SU-DHL-6 (cell line): ENCODE results near the gene ERN1.
A peak's percentile ranks its signal among the peaks of the same experiment; 100 is the strongest.

Source experiments
- H2AFZ ChIP-seq: fragments of 200-600 bp; sonication (generic); 2 replicates; pipeline ENCODE4 v1.6.1; 2014; ENCODE audit warnings: low read depth, mild to moderate bottlenecking, moderate library complexity, mixed read lengths, antibody characterized with exemption, low read length; ENCODE audit not compliant: severe bottlenecking
- H3F3A ChIP-seq: fragments of 200-600 bp; shearing (Covaris generic); 2 replicates; pipeline ENCODE4 v1.6.0; 2016; ENCODE audit warnings: antibody characterized with exemption, mild to moderate bottlenecking; ENCODE audit not compliant: insufficient read depth
- H3K27ac ChIP-seq: fragments of 200-600 bp; sonication (generic); 2 replicates; pipeline ENCODE4 v1.5.1; 2016; ENCODE audit warnings: low read depth, mild to moderate bottlenecking, low read length, moderate library complexity, mixed read lengths
- H3K27me3 ChIP-seq: fragments of 200-600 bp; sonication (generic), shearing (Covaris generic); 2 replicates; pipeline ENCODE4 v1.6.0; 2014; ENCODE audit warnings: mild to moderate bottlenecking, low read length
- H3K36me3 ChIP-seq: fragments of 200-600 bp; sonication (generic); 2 replicates; pipeline ENCODE4 v1.6.1; 2014; ENCODE audit warnings: mild to moderate bottlenecking, low read length, mixed read lengths
- H3K4me2 ChIP-seq: fragments of 300-600, 200-600 bp; shearing (Covaris generic), sonication (generic); 2 replicates; pipeline ENCODE4 v1.6.0; 2014; ENCODE audit warnings: low read length, low read depth, mild to moderate bottlenecking; ENCODE audit not compliant: poor library complexity, severe bottlenecking
- H3K4me3 ChIP-seq: fragments of 200-600 bp; sonication (generic); 2 replicates; pipeline ENCODE4 v1.5.1; 2014; ENCODE audit warnings: antibody characterized with exemption, low read length, mild to moderate bottlenecking, mixed read lengths; ENCODE audit not compliant: insufficient read depth, poor library complexity, severe bottlenecking
- H3K79me2 ChIP-seq: fragments of 200-600 bp; sonication (generic); 2 replicates; pipeline ENCODE4 v1.6.1; 2014; ENCODE audit warnings: mild to moderate bottlenecking, low read length, moderate library complexity; ENCODE audit not compliant: insufficient read depth
- H3K9ac ChIP-seq: fragments of 200-600 bp; sonication (generic); 2 replicates; pipeline ENCODE4 v1.7.0; 2014; ENCODE audit warnings: mild to moderate bottlenecking, low read length
- H3K9me2 ChIP-seq: fragments of 200-600 bp; sonication (generic); replicated peaks from 2 replicates; pipeline ENCODE4 v1.6.1; 2014; ENCODE audit warnings: low read length; ENCODE audit not compliant: insufficient read depth
- H3K9me3 ChIP-seq: fragments of 200-600 bp; sonication (generic); 2 replicates; pipeline ENCODE4 v1.6.1; 2014; ENCODE audit warnings: low read length, mixed read lengths; ENCODE audit not compliant: insufficient read depth
- H4K20me1 ChIP-seq: fragments of 200-600 bp; sonication (generic); 2 replicates; pipeline ENCODE4 v1.6.1; 2014; ENCODE audit warnings: low read depth, mild to moderate bottlenecking, antibody characterized with exemption, low read length, moderate library complexity, mixed read lengths
- EZH2phosphoT487 ChIP-seq: fragments of 200-600 bp; sonication (generic), shearing (Covaris generic); conservative IDR thresholded peaks from 2 replicates; pipeline ENCODE4 v1.6.1; 2018; ENCODE audit warnings: mild to moderate bottlenecking, antibody characterized with exemption, low read length, moderate library complexity, mixed read lengths
- TF ChIP-seq, protein P1 (sequence below): fragments of 200-600 bp; sonication (generic); IDR thresholded peaks from one replicate; pipeline ENCODE4 v1.5.1; 2017; ENCODE audit warnings: antibody characterized with exemption, mild to moderate bottlenecking, low read length, moderate library complexity; ENCODE audit not compliant: insufficient read depth, poor library complexity, severe bottlenecking

Gene ERN1

DNA sequence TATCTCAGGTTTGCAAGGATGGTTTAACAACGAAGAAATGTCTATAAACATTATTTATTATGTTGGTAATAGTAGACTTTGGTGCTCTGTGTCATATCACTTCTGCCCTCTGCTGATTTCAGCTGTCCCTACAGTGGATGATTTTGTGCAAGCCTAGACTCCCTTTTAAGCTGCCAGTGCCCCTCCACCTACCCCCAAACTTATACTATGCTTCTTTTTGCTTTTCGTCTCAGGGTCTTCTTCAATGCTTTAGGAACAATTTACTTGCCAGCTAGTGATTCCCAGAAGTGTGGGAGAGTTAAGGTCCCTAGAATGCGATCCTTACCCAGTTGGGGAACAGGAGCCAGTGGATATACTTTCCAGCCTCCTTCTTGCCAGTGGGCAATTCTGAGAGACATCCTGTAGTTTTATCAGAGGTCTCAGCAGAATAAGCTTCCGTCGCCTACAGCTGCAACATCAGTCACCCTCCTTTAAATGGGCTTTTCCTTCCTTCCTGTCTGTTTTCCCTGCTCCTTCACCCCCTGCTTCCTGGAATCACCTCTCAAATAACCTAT, 113.6 kb downstream of the ERN1 start:
- Histone ChIP-seq H3K9me2 (no peaks in the 10 kb centered on the region), H3F3A (peaks cover 49% of the 10 kb centered on the region), H3K9ac (peak overlapping the region; percentile 56), H3K36me3 (no peaks in the 10 kb centered on the region; the same call in 1 of the 2 replicates), H4K20me1 (no peaks in the 10 kb centered on the region), H2AFZ (no peak overlapping the region), H3K27ac (peak overlapping the region; percentile 98), H3K4me2 (peak overlapping the region; percentile 99), H3K79me2 (peaks cover 70% of the 10 kb centered on the region), H3K27me3 (no peaks in the 10 kb centered on the region), H3K4me3 (peak overlapping the region; percentile 65), H3K9me3 (no peaks in the 10 kb centered on the region)
- TF ChIP-seq, protein P1, sequence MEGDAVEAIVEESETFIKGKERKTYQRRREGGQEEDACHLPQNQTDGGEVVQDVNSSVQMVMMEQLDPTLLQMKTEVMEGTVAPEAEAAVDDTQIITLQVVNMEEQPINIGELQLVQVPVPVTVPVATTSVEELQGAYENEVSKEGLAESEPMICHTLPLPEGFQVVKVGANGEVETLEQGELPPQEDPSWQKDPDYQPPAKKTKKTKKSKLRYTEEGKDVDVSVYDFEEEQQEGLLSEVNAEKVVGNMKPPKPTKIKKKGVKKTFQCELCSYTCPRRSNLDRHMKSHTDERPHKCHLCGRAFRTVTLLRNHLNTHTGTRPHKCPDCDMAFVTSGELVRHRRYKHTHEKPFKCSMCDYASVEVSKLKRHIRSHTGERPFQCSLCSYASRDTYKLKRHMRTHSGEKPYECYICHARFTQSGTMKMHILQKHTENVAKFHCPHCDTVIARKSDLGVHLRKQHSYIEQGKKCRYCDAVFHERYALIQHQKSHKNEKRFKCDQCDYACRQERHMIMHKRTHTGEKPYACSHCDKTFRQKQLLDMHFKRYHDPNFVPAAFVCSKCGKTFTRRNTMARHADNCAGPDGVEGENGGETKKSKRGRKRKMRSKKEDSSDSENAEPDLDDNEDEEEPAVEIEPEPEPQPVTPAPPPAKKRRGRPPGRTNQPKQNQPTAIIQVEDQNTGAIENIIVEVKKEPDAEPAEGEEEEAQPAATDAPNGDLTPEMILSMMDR, result no peak
- TF ChIP-seq EZH2phosphoT487, result no peak

DNA sequence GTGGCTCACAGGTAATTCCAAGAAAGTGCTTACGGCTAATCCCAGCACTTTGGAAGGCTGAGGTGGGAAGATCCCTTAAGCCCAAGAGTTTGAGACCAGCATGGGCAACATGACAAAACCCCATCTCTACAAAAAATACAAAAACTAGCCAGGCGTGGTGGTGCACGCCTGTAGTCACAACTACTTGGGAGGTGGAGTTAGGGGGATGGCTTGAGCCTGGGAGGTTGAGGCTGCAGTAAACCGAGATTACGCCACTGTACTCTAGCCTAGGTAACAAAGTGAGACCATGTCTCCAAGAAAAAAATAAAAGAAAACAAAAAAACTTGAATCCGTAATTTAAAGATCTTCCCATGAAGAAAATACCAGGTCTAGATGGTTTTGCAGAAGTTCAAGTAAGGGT, 114.5 kb downstream of the ERN1 start:
- Histone ChIP-seq H3K27ac (peak overlapping the region; percentile 98), H3F3A (peaks cover 43% of the 10 kb centered on the region), H3K27me3 (no peaks in the 10 kb centered on the region), H3K4me2 (peak overlapping the region; percentile 99), H3K9me3 (no peaks in the 10 kb centered on the region), H3K79me2 (peaks cover 79% of the 10 kb centered on the region), H3K9me2 (no peaks in the 10 kb centered on the region), H3K4me3 (peak overlapping the region; percentile 35), H3K36me3 (peaks cover 5% of the 10 kb centered on the region; the same call in 1 of the 2 replicates), H3K9ac (no peak overlapping the region), H2AFZ (no peak overlapping the region), H4K20me1 (no peaks in the 10 kb centered on the region)
- TF ChIP-seq, protein P1, result no peak

DNA sequence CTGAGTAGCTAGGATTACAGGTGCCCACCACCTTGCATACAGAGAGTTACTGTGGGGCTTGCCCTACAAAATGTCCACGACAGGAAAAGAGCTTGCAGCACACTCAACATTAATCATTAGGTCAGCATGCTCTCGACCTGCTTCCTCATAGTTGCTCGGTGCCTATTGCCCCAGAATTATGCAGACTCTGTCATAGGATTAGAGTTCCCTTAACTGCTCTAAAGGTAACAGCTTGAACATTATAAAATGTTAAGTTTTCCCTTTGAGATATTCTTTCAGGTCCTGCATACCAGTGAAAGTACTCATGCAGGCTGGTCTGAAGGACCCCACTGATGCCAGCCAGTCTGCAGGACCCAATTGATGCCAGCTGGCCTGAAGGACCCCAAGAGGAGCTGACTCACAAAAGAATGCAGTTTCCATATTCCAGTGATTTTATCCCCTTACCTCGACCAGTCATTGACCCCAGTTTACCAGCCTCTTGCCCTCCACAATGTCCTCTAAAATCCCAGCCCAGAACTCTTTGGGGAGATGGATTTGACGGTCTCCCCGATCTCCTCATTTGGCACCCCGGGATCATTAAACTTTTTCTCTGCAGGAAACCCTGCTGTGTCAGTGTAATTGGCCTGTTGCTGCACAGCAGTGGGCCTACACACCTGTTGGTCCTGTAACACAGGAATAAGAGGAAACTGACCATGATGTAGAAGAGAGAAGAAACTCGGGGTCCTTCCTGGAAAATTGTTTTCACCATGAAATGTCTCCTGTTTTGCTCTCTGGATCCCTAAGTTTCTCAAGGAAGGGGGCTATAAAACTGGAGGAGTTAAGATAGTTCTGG, 120.2 kb downstream of the ERN1 start:
- Histone ChIP-seq H3F3A (peaks cover 4% of the 10 kb centered on the region), H3K4me2 (no peak overlapping the region), H3K4me3 (no peak overlapping the region), H3K9ac (no peak overlapping the region), H4K20me1 (no peaks in the 10 kb centered on the region), H3K27me3 (no peaks in the 10 kb centered on the region), H3K9me2 (no peaks in the 10 kb centered on the region), H2AFZ (no peak overlapping the region), H3K27ac (no peak overlapping the region), H3K9me3 (no peaks in the 10 kb centered on the region), H3K36me3 (peaks cover 11% of the 10 kb centered on the region; the same call in 1 of the 2 replicates), H3K79me2 (peaks cover 59% of the 10 kb centered on the region)
- no peak for TF ChIP-seq EZH2phosphoT487
- TF ChIP-seq, protein P1, result no peak
